Measurements from ENCODE around the gene TARS1.

DNA sequence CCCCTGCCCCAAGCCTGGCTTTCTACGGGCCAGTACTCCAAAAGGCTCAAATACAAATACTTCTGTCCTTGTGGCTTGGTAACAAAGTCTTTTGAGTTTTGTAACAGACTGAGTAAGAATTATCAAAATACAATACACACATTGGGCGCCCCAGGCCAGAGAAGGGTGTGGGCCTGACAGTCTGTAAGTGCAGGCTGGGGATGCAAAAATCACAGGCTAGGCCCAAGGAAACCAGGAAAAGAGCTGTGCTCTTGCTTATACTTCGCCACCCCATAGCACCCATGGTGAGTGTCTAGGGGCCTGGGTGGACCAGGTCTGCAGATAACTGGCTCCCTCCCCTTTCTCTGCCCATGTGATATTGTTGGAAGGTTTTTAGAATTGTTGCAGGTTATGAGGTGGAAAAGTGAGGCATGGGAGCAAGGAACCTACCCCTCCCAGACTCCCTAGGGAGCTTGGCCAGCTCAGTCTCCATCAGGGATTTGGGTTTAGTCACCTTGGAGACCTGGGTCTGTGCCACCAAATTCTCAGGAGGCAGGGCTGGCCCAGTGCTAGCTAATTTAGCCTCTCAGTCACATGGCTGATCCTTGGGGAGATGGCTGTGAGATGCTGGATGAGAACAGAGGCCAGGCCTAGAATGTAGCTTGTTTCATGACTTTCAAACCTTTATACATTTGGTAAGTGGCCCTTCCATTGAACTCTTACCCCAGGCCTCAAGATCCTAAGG is 72.9 kb downstream of the TARS1 start:
- TF ChIP-seq, protein P1, sequence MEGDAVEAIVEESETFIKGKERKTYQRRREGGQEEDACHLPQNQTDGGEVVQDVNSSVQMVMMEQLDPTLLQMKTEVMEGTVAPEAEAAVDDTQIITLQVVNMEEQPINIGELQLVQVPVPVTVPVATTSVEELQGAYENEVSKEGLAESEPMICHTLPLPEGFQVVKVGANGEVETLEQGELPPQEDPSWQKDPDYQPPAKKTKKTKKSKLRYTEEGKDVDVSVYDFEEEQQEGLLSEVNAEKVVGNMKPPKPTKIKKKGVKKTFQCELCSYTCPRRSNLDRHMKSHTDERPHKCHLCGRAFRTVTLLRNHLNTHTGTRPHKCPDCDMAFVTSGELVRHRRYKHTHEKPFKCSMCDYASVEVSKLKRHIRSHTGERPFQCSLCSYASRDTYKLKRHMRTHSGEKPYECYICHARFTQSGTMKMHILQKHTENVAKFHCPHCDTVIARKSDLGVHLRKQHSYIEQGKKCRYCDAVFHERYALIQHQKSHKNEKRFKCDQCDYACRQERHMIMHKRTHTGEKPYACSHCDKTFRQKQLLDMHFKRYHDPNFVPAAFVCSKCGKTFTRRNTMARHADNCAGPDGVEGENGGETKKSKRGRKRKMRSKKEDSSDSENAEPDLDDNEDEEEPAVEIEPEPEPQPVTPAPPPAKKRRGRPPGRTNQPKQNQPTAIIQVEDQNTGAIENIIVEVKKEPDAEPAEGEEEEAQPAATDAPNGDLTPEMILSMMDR (conservative IDR thresholded peaks at IDR 0.05): no peak
- TF ChIP-seq EZH2 (IDR thresholded peaks at IDR 0.05; ENCODE audit: low read depth): no peak

Data from PC-9 (cell line).